Measurements from ENCODE around the gene NCOA1.
A peak's percentile ranks its signal among the peaks of the same experiment; 100 is the strongest.

The NCOA1 gene

DNA sequence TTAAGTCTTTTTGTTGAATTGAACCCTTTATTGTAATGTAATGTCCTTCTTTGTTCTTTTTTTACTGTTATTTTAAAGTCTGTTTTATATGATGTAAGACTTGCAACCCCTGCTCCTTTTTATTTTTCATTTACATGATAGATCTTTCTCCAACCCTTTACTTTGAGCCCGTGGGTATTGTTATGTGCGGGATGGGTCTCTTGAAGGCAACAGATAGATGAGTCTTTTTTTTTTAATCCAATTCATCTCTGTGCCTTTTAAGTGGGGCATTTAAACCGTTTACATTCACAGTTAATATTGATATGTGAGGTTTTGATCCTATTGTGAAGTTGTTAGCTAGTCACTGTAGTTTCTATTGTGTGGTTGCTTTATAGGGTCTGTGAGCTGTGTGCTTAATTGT lies 120.6 kb downstream of the NCOA1 start:
- TF ChIP-seq, protein P1, sequence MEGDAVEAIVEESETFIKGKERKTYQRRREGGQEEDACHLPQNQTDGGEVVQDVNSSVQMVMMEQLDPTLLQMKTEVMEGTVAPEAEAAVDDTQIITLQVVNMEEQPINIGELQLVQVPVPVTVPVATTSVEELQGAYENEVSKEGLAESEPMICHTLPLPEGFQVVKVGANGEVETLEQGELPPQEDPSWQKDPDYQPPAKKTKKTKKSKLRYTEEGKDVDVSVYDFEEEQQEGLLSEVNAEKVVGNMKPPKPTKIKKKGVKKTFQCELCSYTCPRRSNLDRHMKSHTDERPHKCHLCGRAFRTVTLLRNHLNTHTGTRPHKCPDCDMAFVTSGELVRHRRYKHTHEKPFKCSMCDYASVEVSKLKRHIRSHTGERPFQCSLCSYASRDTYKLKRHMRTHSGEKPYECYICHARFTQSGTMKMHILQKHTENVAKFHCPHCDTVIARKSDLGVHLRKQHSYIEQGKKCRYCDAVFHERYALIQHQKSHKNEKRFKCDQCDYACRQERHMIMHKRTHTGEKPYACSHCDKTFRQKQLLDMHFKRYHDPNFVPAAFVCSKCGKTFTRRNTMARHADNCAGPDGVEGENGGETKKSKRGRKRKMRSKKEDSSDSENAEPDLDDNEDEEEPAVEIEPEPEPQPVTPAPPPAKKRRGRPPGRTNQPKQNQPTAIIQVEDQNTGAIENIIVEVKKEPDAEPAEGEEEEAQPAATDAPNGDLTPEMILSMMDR (IDR thresholded peaks at IDR 0.05; ENCODE audit: insufficient read depth, low read depth, low read length, missing control alignments) = no peak
- no peak for DNase-seq (ENCODE audit: low read depth)
- no peak overlapping the region for H3K4me3 ChIP-seq (ENCODE audit: low read depth, low read length)

DNA sequence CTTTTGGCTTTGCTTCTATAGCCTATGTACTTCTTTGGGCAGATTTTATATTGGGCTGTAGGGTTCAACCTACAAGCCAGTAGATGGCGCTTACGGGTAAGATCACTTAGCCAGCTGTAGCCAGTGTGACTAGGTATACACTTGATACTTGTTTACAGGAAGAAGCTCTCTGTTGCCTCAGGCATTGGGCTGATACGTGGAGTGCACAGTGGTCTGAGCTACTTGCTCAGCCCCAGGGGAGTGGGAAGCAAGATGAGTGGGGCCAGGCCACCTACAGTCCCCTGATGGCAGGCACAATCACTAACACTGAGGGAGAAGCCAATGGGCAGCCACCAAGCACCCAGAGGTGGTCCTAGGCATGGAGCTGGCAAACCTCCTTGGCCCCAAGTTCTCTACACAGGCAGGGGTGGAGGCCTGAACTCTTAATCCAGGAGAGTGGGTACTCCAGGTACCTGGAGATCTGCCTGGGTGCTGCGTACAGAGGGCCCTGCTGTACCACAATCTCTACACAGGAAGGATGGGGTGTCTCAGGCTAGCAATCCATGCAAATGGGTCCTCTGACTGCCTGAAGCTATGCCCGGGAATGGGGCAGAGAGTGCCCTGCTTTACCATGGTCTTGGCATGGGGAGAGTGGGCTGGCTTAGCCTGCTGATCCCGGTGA lies 122.2 kb downstream of the NCOA1 start:
- TF ChIP-seq, protein P1 (IDR thresholded peaks at IDR 0.05; ENCODE audit: insufficient read depth, low read depth, low read length, missing control alignments) = peak; percentile 56
- DNase-seq (ENCODE audit: low read depth) = peak; percentile 77
- no peak overlapping the region for H3K4me3 ChIP-seq (ENCODE audit: low read depth, low read length)

DNA sequence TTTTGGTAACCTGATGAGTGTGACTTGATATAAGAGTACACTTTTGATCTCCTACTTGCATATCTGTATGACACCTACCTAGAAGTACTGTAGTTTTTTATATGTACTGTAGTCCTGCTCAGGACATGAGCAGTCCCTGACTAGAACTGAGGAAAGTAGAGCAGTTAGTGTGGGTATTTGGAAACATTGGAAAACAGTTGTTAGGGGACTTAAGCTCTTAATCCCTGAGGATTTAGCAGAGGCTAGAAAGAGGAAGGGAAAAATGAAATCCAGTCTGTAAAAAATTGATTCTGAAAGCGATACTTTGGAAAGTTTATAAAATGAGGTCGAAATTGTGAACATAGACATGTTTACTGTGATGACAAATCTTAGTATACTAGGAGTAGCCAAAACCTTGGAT lies 125.6 kb downstream of the NCOA1 start:
- H3K4me3 ChIP-seq (ENCODE audit: low read depth, low read length) = no peak overlapping the region
- TF ChIP-seq, protein P1 (IDR thresholded peaks at IDR 0.05; ENCODE audit: insufficient read depth, low read depth, low read length, missing control alignments) = no peak

DNA sequence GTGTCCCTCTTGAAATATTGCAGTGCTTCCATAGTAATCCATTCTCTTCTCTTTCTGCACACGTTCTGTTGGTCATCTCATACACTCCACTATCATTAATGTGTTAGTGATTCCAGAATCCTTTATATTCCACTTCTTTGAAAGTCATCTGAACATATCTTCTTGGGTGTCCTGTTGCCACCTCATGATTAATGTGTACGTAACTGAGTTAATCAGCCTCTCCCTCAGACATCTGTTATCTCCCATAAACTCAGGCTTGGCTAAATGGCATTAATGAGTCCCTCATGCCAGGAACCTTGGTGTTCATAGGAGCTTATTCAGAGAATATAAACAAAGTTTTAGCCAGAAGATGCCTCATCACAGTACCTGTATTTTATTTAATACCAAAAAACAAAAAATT lies 126.4 kb downstream of the NCOA1 start:
- DNase-seq (ENCODE audit: low read depth) = no peak
- TF ChIP-seq, protein P1 (IDR thresholded peaks at IDR 0.05; ENCODE audit: insufficient read depth, low read depth, low read length, missing control alignments) = no peak
- H3K4me3 ChIP-seq (ENCODE audit: low read depth, low read length) = no peak overlapping the region

More for the DNA sequence above, 125.6 kb downstream of the NCOA1 start:
- DNase-seq (ENCODE audit: low read depth) = no peak

DNA sequence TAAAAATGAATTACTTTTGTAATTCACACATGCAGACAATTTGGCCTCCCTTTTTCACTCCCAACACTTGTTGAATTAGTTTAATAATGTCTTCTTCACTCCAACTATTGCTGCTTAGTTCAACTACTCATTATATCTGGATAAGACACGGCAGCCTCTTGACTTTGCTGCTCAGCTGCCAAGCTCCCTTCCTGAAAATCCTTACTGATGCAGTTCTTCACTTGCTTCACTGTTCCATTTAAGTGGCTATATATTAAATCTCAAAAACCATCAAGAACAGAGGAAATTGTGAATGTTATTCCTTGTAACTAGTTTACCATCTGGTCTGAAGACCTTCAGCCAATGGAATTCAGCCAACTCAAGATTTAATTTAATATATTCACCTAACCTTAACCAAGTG lies 127.1 kb downstream of the NCOA1 start:
- H3K4me3 ChIP-seq (ENCODE audit: low read depth, low read length) = no peak overlapping the region
- DNase-seq (ENCODE audit: low read depth) = no peak
- TF ChIP-seq, protein P1 (IDR thresholded peaks at IDR 0.05; ENCODE audit: insufficient read depth, low read depth, low read length, missing control alignments) = no peak

DNA sequence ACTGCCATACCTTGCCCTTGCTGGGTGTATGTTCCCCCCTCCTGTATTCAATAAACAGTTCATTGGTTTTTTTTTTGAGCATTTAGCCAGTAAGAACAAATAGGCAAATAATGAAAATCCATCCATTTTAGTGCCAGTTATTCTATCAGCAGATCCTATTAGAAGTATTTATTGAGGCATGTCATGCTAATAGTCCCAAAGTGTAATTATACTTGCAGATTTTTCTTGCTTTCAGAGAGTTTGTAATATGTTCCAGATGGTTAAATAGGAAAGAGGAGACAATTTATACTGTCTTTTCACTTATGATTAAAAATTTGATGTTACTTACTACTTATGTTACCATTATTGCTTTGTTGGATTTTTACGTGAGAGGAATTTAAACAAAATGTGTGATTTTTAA lies 127.6 kb downstream of the NCOA1 start:
- H3K4me3 ChIP-seq (ENCODE audit: low read depth, low read length) = no peak overlapping the region
- no peak for DNase-seq (ENCODE audit: low read depth)
- TF ChIP-seq, protein P1 (IDR thresholded peaks at IDR 0.05; ENCODE audit: insufficient read depth, low read depth, low read length, missing control alignments) = no peak

DNA sequence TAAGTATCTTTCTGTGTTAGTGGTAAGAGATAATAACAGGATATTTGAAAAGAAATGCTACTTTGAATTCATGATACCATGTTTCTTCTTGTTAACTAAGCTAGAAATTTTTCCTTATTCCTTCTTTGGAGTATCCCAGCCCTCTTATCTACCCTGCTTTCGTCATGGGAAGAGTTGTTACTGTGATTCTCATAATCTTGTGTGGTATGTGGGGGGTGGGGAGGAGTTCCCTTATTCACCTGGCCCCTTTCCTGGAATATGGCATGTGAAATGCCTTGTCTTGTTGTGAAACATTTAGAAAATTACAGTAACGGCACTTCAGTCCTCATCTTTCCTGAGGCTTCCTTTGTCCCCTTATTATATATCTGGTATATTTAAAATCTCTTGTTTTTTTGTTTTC lies 129.9 kb downstream of the NCOA1 start:
- H3K4me3 ChIP-seq (ENCODE audit: low read depth, low read length) = no peak overlapping the region
- no peak for DNase-seq (ENCODE audit: low read depth)
- TF ChIP-seq, protein P1 (IDR thresholded peaks at IDR 0.05; ENCODE audit: insufficient read depth, low read depth, low read length, missing control alignments) = no peak

Measured in GM12865 (cell line).